GM19438 (cell line): ENCODE data around the gene BABAM2.
"Not testable (repeated sequence)": the region's sequence is repeated elsewhere in the genome, so short reads cannot be mapped to it uniquely, and the experiment has no call there.

Source experiments
- ATAC-seq: cut with Tn5 transposase; IDR thresholded peaks from one replicate; pipeline ENCODE4 v1.9.1; 2021; ENCODE audit warnings: low read depth; ENCODE audit not compliant: unreplicated experiment

The BABAM2 gene

GRCh38 chr2:28333606-28334526 is 443.3 kb downstream of the BABAM2 start:
- ATAC-seq: no peak

GRCh38 chr2:28334527-28334894 is 444.0 kb downstream of the BABAM2 start:
- ATAC-seq: no peak

GRCh38 chr2:28335265-28335664 is 444.7 kb downstream of the BABAM2 start:
- ATAC-seq: not testable (repeated sequence)

DNA sequence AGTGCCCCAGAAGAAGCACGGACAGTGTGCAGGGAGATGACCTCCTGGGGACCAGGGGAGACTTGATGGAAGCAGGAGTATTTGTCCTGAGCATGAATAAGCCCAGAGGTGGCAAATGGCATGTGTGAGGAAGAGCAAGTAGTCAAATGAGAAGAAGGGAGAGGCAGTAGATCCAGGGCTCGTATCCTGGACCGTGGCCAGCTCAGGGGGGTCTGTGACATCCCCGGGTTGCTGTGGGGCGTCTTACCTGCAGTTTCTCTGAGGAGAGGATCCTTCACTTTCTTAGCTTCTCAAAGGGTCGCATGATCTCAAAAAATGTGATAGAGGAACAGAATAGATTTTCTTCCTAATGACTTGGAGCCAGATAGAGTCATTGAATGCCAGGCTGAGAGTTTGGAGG is 445.1 kb downstream of the BABAM2 start:
- no peak for ATAC-seq

- ATAC-seq: no peak
Observed at GRCh38 chr2:28336264-28336980, 445.9 kb downstream of the BABAM2 start.

DNA sequence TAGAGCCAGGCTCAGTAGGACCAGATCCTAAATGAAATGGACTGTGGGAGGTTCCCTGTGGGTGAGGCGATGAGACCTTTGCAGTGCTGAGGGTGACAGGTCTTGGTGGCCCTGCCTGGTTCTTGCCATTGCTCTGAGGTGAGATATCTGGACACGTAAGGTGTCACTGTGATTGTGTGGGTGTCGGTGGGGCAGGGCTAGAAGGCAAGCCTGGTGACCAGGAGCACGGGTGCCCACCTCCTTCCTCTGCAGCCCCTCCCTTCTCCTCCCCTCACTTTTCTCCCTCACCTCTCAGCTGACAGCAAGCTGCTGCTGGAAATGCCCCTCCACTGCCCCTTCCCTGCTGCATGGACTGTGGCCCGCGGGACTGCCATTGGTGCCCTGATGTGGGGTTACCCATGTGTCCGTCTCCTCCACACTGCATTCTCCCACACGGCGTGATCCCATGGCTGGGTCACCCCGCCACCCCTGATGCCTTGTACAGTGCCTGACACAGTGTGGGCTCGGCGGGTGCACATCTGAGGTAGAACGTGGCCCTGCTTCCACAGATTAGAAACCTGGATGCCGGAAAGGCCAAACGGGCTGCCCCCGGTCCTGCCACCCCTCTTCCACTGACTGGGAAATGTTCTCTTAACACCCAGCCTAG is 446.6 kb downstream of the BABAM2 start:
- ATAC-seq: no peak

DNA sequence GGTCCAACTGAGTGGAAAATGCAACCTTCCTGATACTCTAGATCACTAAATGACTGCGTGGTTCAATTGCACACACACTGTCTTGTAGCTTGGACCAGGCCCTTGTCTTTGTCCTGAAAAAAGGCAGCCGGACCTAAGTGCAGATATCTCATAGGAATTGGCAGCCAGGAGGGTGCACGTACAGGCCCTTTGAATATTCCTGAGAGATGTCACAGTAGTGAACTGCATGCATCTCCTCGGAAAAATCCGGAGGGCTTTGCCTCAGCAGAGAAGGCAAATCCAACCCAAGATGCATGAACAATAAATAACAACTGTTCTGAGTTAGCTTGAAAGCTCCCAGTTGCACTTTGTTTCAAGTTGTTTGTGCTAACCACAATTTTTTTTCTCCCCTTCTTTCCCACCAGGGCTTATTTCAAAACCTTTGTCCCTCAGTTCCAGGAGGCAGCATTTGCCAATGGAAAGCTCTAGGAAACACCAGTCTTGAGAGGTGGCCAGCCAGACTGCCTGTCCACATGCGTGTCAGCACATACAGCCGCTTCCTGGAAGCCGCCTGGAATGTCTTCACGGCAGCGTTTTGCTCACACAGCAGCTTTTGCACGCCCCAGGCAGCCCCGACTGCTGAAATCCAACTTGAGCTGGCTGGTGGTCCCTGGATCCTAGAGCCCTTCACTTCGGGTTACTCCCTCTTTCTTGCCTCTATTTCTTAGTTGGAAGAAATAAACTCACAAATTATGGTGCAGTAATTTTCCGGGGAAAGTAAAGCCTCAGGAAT is 447.7 kb downstream of the BABAM2 start:
- no peak for ATAC-seq

DNA sequence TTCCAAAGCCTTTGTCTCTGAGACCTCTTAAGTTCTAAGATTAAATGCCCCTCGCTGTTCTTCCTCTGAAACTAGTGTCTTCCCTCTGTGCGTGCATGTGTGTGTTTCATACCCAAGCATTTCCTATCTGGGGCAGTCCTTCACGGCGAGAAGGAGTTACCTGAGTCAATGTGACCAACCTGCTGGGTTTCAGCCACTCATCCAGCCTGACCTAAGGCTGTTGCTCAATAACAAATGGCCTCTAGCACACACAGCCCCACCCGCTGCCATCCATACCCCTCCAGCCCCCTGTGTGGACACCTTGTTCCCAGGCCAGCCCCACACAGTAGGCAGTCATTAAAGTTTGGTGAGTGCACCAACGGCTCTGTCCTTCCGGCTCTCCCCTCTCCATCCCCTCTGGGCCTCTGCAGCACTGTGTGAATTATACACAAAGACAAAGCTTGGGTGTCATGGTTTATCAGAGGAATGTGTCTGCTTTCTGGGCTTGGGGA is 448.3 kb downstream of the BABAM2 start:
- no peak for ATAC-seq

- ATAC-seq: no peak
Observed at GRCh38 chr2:28339516-28340175, 449.1 kb downstream of the BABAM2 start.

GRCh38 chr2:28340312-28341202 is 450.0 kb downstream of the BABAM2 start:
- ATAC-seq: no peak

- no peak for ATAC-seq
Observed at GRCh38 chr2:28341208-28341891, 450.8 kb downstream of the BABAM2 start.

DNA sequence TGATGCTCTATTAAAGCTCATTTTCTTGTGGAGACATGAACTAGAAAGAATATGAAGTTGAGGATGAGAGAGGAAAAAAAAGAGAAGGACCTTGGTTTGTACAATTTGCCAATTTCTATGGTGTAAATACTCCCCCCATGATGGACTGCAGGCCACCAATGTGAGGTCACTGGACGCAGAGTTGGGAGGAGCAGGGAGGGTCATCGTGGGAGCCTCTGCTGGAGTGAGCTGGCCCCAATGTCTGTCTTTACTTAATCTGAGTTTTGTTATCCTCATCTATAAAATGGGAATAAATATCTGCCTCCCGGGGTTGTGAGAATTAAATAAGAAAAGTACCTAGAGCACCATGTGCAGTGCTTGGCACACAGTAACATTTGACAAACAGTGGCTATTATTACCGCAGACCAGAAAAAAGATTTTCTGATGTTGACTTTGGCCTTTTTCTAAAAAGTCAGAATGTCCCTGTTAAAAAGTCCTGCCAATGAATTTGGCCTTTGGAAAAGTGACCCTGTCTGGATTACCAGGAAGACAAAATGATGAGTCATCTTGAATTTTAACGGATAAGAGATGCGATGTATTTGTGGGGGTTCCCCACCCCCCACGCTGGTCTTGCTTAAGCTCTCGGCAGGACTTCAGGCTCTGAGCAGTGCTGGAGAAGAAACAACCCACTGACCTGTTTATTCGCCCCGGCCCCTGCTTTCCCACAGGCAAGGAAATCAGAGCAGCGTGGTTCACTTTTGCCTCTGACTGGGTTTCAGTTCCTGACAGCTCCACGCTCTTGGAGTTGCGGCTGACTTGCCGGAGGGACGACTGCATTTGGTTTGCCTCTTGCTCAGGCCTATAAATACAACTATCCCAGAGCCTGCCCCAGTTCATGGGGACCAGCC is 451.8 kb downstream of the BABAM2 start:
- no peak for ATAC-seq

- no peak for ATAC-seq
Observed at GRCh38 chr2:28343184-28343942, 452.8 kb downstream of the BABAM2 start.

DNA sequence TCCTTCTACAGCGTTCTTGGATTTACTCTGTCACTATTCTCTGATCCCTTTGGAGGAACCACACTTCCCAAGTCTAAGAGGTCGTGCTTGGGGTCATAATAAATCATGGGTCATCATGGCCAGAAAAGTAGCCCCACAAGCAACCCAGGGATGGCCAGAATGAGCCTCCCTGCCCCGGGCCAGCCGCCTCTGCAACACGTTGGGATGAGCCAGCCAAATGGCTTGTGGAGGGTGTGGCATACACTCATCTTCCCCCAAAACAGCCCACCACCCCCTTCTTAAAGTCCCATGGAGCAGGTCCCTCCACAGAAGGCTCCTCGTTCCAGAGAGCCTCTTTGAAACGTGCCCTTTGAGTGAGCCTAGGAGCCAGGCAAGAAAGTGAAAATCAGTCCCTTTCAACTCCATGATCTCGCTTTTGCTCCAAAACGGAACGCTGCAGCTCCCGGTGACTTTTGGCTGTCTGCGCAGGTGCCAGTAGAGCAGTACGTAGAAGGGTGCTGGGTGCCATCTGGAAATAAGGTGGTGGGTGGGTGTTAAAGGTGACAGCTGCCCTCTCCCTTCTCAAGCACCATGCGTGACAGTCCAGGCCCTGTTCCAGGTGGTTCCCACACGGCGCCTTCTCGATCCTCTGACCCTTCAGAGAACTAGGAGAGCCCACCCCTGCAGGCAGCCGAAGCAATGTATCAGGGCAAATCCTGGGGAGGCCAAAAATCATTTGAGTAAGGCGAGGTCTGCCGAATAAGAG is 453.6 kb downstream of the BABAM2 start:
- ATAC-seq: no peak

- no peak for ATAC-seq
Observed at GRCh38 chr2:28344756-28345373, 454.3 kb downstream of the BABAM2 start.

GRCh38 chr2:28345619-28346018 is 455.1 kb downstream of the BABAM2 start:
- no peak for ATAC-seq
